Measurements from ENCODE around the gene IRAG1.

GRCh38 chr11:10722307-10722706 is 28.8 kb upstream of the IRAG1 start:
- TF ChIP-seq CTCF (IDR thresholded peaks at IDR 0.05): no peak
- no peak for TF ChIP-seq POLR2A (IDR thresholded peaks at IDR 0.05)

Measured in lower leg skin (tissue), 3 donors.